Stimulated activated CD8-positive, alpha-beta memory T cell treated with anti-CD3 and anti-CD28 coated beads, Interleukin-12 subunit alpha, Interleukin-12 subunit beta, amount 100 ng/mL, for 24 hours (primary cell): ENCODE measurements around the gene COL2A1.

Experiments used
- DNase-seq: peaks from one replicate; pipeline ENCODE4 v3.0.0-alpha.2; 2020; ENCODE audit errors: extremely low read depth

The COL2A1 gene

GRCh38 chr12:48012070-48012469, 7.8 kb upstream of the COL2A1 start:
- DNase-seq: no peak

- DNase-seq: no peak
Observed at GRCh38 chr12:48010366-48010970, 6.2 kb upstream of the COL2A1 start.

- DNase-seq: no peak
Observed at GRCh38 chr12:48009471-48009870, 5.2 kb upstream of the COL2A1 start.

GRCh38 chr12:48008950-48009349, 4.7 kb upstream of the COL2A1 start:
- DNase-seq: no peak

GRCh38 chr12:48008349-48008748, 4.1 kb upstream of the COL2A1 start:
- DNase-seq: no peak

GRCh38 chr12:48007206-48007605, 2.9 kb upstream of the COL2A1 start:
- no peak for DNase-seq

GRCh38 chr12:48005750-48006021, 1.4 kb upstream of the COL2A1 start:
- DNase-seq: no peak

GRCh38 chr12:48005001-48005749, 899 bp upstream of the COL2A1 start:
- DNase-seq: no peak

GRCh38 chr12:48003226-48004052, 837 bp downstream of the COL2A1 start:
- DNase-seq: no peak

- DNase-seq: no peak
Observed at GRCh38 chr12:48002773-48003218, 1.5 kb downstream of the COL2A1 start.

- DNase-seq: no peak
Observed at GRCh38 chr12:48002414-48002730, 1.9 kb downstream of the COL2A1 start.

GRCh38 chr12:48001505-48002413, 2.5 kb downstream of the COL2A1 start:
- DNase-seq: no peak

- DNase-seq: no peak
Observed at GRCh38 chr12:48000878-48001504, 3.3 kb downstream of the COL2A1 start.

GRCh38 chr12:47999816-48000215, 4.5 kb downstream of the COL2A1 start:
- no peak for DNase-seq

GRCh38 chr12:47997321-47997720, 7.0 kb downstream of the COL2A1 start:
- DNase-seq: no peak

- DNase-seq: no peak
Observed at GRCh38 chr12:47995981-47996401, 8.3 kb downstream of the COL2A1 start.

- DNase-seq: no peak
Observed at GRCh38 chr12:47993491-47993890, 10.8 kb downstream of the COL2A1 start.

GRCh38 chr12:47992776-47993175, 11.5 kb downstream of the COL2A1 start:
- no peak for DNase-seq

GRCh38 chr12:47991106-47992061, 12.9 kb downstream of the COL2A1 start:
- DNase-seq: no peak

- peak; percentile 24 for DNase-seq
Observed at GRCh38 chr12:47990351-47991105, 13.7 kb downstream of the COL2A1 start.
